Glomerular visceral epithelial cell (primary cell): ENCODE measurements around the gene KRT74.
A peak's percentile ranks its signal among the peaks of the same experiment; 100 is the strongest.

Experiments used
- DNase-seq: peaks from one replicate; pipeline ENCODE4 v3.0.0-alpha.2; 2016; ENCODE audit errors: extremely low spot score

The KRT74 gene

GRCh38 chr12:52539083-52539820 is 34.4 kb downstream of the KRT74 start:
- peak; percentile 12 for DNase-seq

GRCh38 chr12:52537101-52537500 is 36.5 kb downstream of the KRT74 start:
- DNase-seq = no peak

- DNase-seq = no peak
Observed at GRCh38 chr12:52535574-52535973, 38.1 kb downstream of the KRT74 start.

DNA sequence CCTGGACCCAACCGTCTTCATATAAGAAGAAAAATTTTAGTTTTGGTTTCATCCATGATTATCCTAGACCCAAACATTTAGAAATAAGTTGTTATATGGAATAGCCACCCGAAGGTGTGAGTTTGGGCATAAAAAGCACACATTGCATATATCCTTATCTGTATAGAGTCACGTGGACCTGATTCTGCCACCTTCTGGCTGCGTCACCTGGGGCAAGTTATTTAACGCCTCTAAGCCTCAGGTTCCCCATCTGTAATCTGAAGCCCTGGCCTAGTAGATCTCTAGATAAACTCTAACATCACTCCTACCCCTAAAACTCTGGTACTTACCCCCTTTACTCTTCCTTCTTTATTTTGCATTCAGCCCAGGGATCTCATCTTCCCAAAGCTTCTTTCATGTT is 39.2 kb downstream of the KRT74 start:
- peak; percentile 23 for DNase-seq

GRCh38 chr12:52533686-52534470 is 39.8 kb downstream of the KRT74 start:
- DNase-seq = no peak

GRCh38 chr12:52532636-52533035 is 41.0 kb downstream of the KRT74 start:
- no peak for DNase-seq

DNA sequence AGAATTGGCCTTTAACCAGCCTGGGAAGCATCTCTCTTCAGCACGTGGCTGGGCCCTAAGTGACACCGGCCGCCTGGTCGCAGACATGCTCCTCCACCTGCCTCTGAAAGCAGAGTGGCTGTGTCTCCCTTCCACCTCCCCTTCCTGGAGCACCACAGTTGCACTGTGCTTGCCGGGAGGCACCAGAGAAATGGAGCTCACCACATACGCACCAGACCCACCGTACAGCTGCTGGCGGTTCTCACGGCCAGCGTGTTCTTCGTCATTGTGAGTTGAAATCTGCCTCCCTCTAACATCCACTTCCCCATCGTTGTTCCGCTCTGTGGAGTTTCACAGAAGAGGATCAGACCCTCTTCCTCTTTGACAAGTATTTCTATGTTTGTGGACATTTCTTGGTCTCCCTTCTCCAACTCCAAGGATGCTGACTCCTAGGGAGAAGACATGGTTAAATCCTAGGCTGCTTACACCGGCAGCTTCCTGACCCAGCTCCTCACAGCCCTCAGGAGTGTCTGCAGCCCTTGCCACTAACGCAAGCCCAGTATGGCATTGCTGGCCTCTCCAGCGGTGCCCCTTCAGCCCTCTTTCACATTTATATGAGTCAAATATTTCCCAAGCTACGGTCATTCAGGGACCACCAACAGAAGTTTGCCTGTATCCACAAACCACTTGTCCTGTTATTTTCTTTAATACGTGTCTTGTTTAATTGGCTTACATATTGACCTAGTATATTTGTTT is 41.9 kb downstream of the KRT74 start:
- DNase-seq = no peak

- no peak for DNase-seq
Observed at GRCh38 chr12:52530905-52531304, 42.7 kb downstream of the KRT74 start.

GRCh38 chr12:52530366-52530765 is 43.3 kb downstream of the KRT74 start:
- no peak for DNase-seq

GRCh38 chr12:52529846-52530245 is 43.8 kb downstream of the KRT74 start:
- no peak for DNase-seq

DNA sequence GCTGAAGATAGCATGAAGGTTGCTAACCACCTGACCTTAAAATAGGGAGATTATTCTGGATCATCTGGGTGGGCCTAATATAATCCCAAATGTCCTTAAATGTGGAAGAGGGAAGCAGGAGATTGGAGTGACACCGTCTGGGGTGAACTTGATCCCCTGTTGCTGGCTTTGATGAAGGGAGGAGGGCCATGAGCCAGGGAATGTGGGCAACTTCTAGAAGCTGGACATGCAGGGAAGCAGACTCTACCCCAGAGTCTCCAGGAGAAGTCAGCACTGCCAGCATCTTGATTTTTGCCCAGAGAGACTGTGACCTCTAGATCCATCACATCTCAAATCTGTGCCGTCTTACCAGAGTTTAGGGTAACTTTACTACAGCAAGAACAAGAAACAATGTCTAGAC is 44.2 kb downstream of the KRT74 start:
- DNase-seq = no peak

- DNase-seq = no peak
Observed at GRCh38 chr12:52528641-52529143, 45.0 kb downstream of the KRT74 start.

DNA sequence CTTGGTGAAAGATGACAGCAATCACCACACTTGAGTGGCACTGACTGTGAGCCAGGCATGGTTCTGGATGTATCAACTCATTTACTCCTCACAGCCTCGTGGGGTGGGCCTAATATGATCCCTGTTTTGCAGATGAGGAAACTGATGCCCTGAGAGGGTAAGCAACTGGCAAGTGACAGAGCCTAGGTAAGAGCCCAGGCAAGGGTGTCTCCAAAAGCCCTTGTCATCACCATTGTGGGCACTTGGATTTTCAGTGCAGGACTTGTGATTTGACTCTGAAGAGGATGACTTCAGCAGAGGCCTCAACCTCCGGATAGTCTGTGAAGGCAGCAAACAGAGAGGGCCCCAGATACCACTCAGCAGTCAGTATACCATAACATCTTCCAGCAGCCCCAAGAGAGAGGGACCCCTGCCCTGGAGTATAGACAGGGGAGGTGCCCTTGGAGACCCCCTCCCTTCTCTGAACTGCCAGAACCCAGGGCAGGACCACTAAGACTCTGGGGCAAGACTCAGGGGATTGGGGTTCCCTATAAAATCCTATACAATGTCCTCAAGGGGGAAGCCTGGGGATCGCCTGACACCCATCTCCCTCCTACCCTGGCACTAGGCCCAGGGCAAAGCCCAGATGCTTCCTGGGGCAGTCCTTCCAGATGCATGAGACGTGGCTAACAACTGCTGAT is 46.4 kb downstream of the KRT74 start:
- no peak for DNase-seq

DNA sequence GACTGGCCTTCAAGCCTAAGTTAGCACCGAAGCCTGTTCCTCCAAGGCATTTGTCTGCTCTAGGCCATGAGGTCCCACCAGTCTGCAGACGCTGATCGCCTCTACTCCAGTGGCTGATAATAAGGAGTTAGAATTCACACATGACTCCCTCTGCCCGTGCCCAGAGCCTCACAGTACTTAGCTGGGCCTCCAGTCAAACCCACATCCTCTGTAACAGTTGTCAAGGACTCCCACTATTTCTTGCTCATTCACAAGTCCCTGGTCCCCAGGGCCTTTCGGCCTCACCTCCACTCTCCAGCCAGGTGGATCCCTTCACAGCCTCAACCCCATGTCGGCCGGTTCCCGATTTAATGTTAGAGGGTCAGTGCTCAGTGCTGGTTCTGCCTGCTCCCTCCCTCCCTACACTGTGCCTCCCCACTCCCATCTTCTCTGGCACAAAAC is 47.1 kb downstream of the KRT74 start:
- no peak for DNase-seq

DNA sequence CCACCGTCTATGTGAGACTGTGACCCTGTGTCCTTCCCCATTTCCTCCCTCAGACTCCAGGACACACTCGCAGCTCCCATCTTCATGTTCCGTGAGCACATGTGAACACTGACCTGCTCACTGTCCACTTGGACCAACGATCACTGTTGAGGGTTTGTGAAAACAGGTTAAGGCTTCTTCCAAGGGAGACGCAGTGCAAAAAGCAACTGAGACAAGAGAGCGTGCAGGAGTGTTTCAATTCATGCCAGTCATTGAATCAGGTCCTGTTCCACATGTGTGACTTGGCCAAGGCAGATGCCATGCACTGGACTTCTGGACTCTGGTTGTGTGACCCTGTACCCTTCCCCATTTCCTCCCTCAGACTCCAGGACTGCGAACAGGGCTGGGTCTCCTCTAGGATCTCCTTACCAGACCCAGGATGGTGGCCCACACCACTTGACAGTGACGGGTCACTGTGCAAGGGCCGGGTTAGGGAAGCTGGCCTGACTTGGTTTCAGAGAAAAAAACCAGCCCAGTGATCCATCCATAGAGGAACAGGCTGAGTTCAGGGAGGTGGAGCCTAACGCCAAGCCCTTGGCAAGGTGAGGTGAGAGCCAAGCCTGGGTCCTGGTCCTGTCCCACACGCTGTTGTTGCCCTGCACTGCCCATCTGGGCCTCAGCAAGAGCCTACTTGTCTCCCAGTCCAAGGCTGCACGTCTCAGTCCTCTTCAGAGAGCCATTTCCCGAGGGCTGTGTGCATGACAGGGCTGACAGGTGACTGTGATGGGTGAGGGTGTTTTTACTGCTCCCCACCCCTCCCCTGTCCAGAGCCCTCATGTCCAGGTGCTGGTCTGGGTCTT is 47.8 kb downstream of the KRT74 start:
- no peak for DNase-seq

DNA sequence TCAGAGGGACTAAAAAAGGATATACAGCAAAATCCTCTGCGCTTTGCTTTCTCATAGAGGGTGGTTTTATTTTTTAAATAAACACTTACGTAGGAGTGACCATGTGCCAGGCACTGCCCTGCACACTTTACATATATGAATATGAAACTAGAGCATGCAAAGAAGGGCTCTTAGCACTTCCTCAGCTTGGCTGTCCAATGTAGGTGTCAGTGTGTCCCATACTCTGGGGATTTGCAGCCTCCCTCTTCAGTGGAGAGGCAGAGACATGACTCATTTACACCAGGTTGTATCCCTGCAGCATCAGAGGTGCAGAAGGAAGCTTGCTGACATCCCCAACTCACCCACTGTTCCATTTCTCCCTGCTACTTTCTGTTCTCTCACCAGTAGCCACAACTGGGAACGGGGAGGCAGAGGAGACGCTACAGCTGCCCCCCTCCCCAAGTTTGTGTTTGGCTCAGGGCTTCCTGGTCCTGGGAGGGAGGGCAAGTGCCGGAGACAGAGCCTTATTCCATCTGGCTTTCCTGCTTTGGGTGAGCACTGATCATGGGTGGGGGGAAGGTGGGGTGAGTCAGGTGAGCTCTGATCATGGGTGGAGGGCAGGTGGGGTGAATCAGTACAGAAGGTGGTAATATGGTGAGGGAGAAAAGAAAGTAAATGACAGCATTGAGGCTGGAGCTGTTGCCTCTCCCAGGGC is 48.6 kb downstream of the KRT74 start:
- DNase-seq = no peak

DNA sequence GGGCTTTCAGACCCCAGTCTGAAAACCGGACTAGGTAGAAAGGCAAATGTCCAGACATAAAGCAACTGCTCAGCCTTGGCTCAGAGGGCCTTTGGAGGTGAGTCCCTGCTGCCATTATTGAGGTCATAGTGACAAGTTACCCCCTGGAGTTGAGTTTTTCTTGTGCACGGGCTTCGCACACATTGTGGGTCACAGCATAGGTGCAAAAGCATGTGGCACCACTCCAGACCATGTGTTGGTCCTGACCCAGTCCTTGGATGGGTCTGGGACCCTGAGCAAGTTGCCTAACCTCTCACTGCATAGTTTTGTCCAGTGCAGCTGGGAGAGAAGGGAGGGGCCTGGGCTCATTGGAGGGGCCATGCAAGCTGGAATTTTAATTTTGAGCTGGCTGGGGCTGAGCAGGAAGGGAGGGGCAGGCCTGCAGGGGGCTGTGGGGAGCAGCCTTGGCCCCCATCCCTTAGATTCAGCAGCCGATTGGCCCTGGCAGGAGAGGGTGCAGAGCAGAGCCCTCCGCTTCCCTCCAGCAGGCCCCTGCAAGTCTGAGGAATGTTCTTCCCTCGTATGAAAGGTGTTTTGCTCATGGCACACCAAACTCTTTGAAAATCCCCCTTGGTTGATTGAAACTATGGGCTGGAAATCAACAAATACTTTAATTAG is 49.3 kb downstream of the KRT74 start:
- no peak for DNase-seq

DNA sequence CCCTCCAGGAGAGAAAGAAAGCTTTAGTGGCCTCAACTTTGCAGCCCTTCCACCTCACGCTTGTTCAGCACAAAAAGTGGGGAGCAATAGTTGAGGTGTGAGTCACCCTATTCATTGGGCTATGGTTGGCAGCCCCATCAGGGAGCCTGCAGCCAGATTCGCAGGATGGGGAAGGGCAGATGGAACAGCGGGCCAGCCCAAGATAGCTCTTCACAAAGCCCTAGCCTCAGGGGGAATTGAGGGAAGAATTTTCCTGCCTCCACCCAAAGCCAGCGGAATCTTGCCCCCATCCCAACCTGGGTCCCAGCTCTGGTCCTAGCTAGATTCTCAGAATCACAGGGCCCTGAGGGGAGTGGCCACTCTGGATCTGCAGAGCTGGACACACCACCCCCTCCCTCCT is 49.8 kb downstream of the KRT74 start:
- no peak for DNase-seq

- no peak for DNase-seq
Observed at GRCh38 chr12:52522346-52523011, 51.2 kb downstream of the KRT74 start.
